NCI-H146 treated with DMSO at 0.1 percent for 48 hours (cell line): ENCODE measurements around the gene PRICKLE2.

Source experiments
- DNase-seq: peaks from one replicate; lab custom pipeline; 2025; ENCODE audit not compliant: unreplicated experiment; lab: John Stamatoyannopoulos, UW

Gene PRICKLE2

GRCh38 chr3:64049136-64049535 lies 176.1 kb downstream of the PRICKLE2 start:
- DNase-seq, result no peak

GRCh38 chr3:64048631-64049061 lies 176.6 kb downstream of the PRICKLE2 start:
- no peak for DNase-seq

GRCh38 chr3:64047787-64048186 lies 177.5 kb downstream of the PRICKLE2 start:
- DNase-seq, result no peak

GRCh38 chr3:64046996-64047594 lies 178.2 kb downstream of the PRICKLE2 start:
- no peak for DNase-seq

- DNase-seq, result no peak
Measured at GRCh38 chr3:64046592-64046991, 178.7 kb downstream of the PRICKLE2 start.

- no peak for DNase-seq
Measured at GRCh38 chr3:64042952-64043351, 182.3 kb downstream of the PRICKLE2 start.
